PC-9 (cell line): ENCODE results near the gene TEX10.
"Not testable (repeated sequence)": the region's sequence is repeated elsewhere in the genome, so short reads cannot be mapped to it uniquely, and the experiment has no call there.

Experiments used
- EZH2 ChIP-seq: fragments of 200-600 bp; sonication (generic); IDR thresholded peaks from 2 replicates; pipeline ENCODE4 v1.8.0; 2017; ENCODE audit warnings: antibody characterized with exemption, low read depth
- TF ChIP-seq, protein P1 (sequence below): fragments of 200-600 bp; sonication (generic); conservative IDR thresholded peaks from 2 replicates; pipeline ENCODE4 v1.6.1; 2017; ENCODE audit warnings: mixed run types, antibody characterized with exemption, mild to moderate bottlenecking, moderate library complexity

DNA sequence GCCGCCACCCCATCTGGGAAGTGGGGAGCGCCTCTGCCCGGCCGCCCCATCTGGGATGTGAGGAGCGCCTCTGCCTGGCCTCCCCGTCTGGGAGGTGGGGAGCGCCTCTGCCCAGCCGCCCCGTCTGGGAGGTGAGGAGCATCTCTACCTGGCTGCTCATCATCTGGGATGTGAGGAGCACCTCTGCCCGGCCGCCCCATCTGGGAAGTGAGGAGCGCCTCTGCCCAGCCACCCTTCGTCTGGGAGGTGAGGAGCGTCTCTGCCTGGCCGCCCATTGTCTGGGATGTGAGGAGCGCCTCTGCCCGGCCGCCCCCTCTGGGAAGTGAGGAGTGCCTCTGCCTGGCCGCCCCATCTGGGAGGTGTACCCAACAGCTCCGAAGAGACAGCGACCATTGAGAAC, 40.2 kb upstream of the TEX10 start:
- TF ChIP-seq, protein P1, sequence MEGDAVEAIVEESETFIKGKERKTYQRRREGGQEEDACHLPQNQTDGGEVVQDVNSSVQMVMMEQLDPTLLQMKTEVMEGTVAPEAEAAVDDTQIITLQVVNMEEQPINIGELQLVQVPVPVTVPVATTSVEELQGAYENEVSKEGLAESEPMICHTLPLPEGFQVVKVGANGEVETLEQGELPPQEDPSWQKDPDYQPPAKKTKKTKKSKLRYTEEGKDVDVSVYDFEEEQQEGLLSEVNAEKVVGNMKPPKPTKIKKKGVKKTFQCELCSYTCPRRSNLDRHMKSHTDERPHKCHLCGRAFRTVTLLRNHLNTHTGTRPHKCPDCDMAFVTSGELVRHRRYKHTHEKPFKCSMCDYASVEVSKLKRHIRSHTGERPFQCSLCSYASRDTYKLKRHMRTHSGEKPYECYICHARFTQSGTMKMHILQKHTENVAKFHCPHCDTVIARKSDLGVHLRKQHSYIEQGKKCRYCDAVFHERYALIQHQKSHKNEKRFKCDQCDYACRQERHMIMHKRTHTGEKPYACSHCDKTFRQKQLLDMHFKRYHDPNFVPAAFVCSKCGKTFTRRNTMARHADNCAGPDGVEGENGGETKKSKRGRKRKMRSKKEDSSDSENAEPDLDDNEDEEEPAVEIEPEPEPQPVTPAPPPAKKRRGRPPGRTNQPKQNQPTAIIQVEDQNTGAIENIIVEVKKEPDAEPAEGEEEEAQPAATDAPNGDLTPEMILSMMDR: not testable (repeated sequence)
- not testable (repeated sequence) for TF ChIP-seq EZH2
